SK-N-SH (cell line): Measurements from ENCODE around the gene RNF121.

Experiments used
- CHD2 ChIP-seq: fragments of 150-350 bp; IDR thresholded peaks from 2 replicates; pipeline ENCODE4 v1.6.1; 2018; ENCODE audit warnings: low read length; ENCODE audit not compliant: partially characterized antibody
- EP300 ChIP-seq, 2 experiments: IDR thresholded peaks; 2 replicates each; pipeline versions ENCODE4 v1.4.0 to v1.6.1; 2012; ENCODE audit warnings: borderline replicate concordance in 1 of 2, low read depth in 1 of 2, low read length in 1 of 2
- FOXM1 ChIP-seq: IDR thresholded peaks from 2 replicates; pipeline ENCODE4 v1.4.0; 2012; ENCODE audit warnings: low read depth, mild to moderate bottlenecking
- RXRA ChIP-seq: IDR thresholded peaks from 2 replicates; pipeline ENCODE4 v1.4.0; 2012; ENCODE audit warnings: low read depth, mild to moderate bottlenecking, borderline replicate concordance
- SIN3A ChIP-seq: IDR thresholded peaks from 2 replicates; pipeline ENCODE4 v1.6.1; 2012; ENCODE audit warnings: low read depth, mild to moderate bottlenecking, low read length, moderate library complexity, borderline replicate concordance
- TF ChIP-seq, protein P1 (sequence below): fragments of 200-600 bp; sonication (generic); IDR thresholded peaks from 2 replicates; pipeline ENCODE4 v1.6.1; 2017; ENCODE audit warnings: antibody characterized with exemption, mild to moderate bottlenecking, moderate library complexity
- TF ChIP-seq, protein P2 (sequence below): IDR thresholded peaks from 2 replicates; pipeline ENCODE4 v1.4.0; 2012; ENCODE audit warnings: low read depth
- TF ChIP-seq, protein P3 (sequence below): IDR thresholded peaks from 2 replicates; pipeline ENCODE4 v1.6.1; 2012; ENCODE audit warnings: mild to moderate bottlenecking, low read depth, low read length, moderate library complexity

DNA sequence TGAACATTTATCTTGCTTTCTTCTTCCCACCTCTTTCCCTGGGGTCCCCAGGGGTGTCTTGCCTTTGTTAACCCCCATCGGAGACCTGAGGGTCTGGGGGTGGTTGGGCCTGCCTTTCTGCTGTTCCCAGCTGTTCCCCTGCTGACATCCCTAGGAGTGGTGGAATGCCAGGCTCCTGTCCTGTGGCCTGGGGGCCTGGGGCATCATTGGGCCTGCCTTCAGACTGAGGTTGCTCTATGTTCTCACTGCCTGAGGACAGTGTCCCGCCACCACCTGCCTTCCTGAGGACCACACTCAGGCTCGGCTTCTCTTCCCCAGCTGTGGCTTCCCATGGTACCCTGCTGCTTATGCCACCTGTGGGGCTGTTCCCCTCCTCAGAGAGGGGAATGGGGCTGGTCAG is 68.7 kb downstream of the RNF121 start:
- TF ChIP-seq, protein P1, sequence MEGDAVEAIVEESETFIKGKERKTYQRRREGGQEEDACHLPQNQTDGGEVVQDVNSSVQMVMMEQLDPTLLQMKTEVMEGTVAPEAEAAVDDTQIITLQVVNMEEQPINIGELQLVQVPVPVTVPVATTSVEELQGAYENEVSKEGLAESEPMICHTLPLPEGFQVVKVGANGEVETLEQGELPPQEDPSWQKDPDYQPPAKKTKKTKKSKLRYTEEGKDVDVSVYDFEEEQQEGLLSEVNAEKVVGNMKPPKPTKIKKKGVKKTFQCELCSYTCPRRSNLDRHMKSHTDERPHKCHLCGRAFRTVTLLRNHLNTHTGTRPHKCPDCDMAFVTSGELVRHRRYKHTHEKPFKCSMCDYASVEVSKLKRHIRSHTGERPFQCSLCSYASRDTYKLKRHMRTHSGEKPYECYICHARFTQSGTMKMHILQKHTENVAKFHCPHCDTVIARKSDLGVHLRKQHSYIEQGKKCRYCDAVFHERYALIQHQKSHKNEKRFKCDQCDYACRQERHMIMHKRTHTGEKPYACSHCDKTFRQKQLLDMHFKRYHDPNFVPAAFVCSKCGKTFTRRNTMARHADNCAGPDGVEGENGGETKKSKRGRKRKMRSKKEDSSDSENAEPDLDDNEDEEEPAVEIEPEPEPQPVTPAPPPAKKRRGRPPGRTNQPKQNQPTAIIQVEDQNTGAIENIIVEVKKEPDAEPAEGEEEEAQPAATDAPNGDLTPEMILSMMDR = no peak
- TF ChIP-seq, protein P2, sequence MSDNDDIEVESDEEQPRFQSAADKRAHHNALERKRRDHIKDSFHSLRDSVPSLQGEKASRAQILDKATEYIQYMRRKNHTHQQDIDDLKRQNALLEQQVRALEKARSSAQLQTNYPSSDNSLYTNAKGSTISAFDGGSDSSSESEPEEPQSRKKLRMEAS = no peak
- TF ChIP-seq CHD2 = no peak
- TF ChIP-seq FOXM1 = no peak
- no peak for TF ChIP-seq SIN3A
- no peak for TF ChIP-seq RXRA
- no peak for TF ChIP-seq EP300 (IDR thresholded peaks at IDR 0.05; ENCODE audit: borderline replicate concordance in 1 of 2, low read depth in 1 of 2, low read length in 1 of 2)
- TF ChIP-seq, protein P3, sequence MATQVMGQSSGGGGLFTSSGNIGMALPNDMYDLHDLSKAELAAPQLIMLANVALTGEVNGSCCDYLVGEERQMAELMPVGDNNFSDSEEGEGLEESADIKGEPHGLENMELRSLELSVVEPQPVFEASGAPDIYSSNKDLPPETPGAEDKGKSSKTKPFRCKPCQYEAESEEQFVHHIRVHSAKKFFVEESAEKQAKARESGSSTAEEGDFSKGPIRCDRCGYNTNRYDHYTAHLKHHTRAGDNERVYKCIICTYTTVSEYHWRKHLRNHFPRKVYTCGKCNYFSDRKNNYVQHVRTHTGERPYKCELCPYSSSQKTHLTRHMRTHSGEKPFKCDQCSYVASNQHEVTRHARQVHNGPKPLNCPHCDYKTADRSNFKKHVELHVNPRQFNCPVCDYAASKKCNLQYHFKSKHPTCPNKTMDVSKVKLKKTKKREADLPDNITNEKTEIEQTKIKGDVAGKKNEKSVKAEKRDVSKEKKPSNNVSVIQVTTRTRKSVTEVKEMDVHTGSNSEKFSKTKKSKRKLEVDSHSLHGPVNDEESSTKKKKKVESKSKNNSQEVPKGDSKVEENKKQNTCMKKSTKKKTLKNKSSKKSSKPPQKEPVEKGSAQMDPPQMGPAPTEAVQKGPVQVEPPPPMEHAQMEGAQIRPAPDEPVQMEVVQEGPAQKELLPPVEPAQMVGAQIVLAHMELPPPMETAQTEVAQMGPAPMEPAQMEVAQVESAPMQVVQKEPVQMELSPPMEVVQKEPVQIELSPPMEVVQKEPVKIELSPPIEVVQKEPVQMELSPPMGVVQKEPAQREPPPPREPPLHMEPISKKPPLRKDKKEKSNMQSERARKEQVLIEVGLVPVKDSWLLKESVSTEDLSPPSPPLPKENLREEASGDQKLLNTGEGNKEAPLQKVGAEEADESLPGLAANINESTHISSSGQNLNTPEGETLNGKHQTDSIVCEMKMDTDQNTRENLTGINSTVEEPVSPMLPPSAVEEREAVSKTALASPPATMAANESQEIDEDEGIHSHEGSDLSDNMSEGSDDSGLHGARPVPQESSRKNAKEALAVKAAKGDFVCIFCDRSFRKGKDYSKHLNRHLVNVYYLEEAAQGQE = no peak
